ENCODE measurements around the gene PDPK1.
A peak's percentile ranks its signal among the peaks of the same experiment; 100 is the strongest.
"Not testable (repeated sequence)": the region's sequence is repeated elsewhere in the genome, so short reads cannot be mapped to it uniquely, and the experiment has no call there.

The PDPK1 gene

GRCh38 chr16:2533912-2534311, 3.9 kb upstream of the PDPK1 start:
- Histone ChIP-seq H3K4me2 (ENCODE audit: low read depth, low read length, poor library complexity, severe bottlenecking) (no peak overlapping the region), H3F3A (ENCODE audit: low read depth) (no peaks in the 10 kb centered on the region), H3K36me3 (ENCODE audit: insufficient read depth, low read length) (no peaks in the 10 kb centered on the region), H3K9me3 (ENCODE audit: insufficient read depth, low read depth, low read length) (no peaks in the 10 kb centered on the region), H3K27me3 (ENCODE audit: insufficient read depth, low read length, poor library complexity, severe bottlenecking) (no peaks in the 10 kb centered on the region), H3K4me1 (ENCODE audit: insufficient read depth, low read length, poor library complexity, severe bottlenecking) (peaks cover 10% of the 10 kb centered on the region), H3K79me2 (ENCODE audit: insufficient read depth, low read length) (peaks cover 5% of the 10 kb centered on the region; the same call in 1 of the 2 replicates), H3K4me3 (ENCODE audit: low read length, poor library complexity, severe bottlenecking) (no peak overlapping the region), H3K9ac (ENCODE audit: low read depth, low read length, poor library complexity, severe bottlenecking) (no peak overlapping the region), H3K9me2 (replicated peaks; ENCODE audit: low read depth, low read length) (no peaks in the 10 kb centered on the region), H2AFZ (ENCODE audit: low read length) (no peak overlapping the region), H4K20me1 (ENCODE audit: insufficient read depth, low read length, poor library complexity, severe bottlenecking) (no peaks in the 10 kb centered on the region)
- TF ChIP-seq EZH2phosphoT487 (IDR thresholded peaks at IDR 0.05; ENCODE audit: borderline replicate concordance) (no peak), CTCF (conservative IDR thresholded peaks at IDR 0.05; ENCODE audit: low read length) (no peak)

- H2AFZ ChIP-seq (ENCODE audit: low read length); H3F3A ChIP-seq (ENCODE audit: low read depth); H3K36me3 ChIP-seq (ENCODE audit: insufficient read depth, low read length); H3K9me2 ChIP-seq (replicated peaks; ENCODE audit: low read depth, low read length); H3K79me2 ChIP-seq (ENCODE audit: insufficient read depth, low read length); H3K4me3 ChIP-seq (ENCODE audit: low read length, poor library complexity, severe bottlenecking); H3K9me3 ChIP-seq (ENCODE audit: insufficient read depth, low read depth, low read length); H3K4me2 ChIP-seq (ENCODE audit: low read depth, low read length, poor library complexity, severe bottlenecking); H3K9ac ChIP-seq (ENCODE audit: low read depth, low read length, poor library complexity, severe bottlenecking); H4K20me1 ChIP-seq (ENCODE audit: insufficient read depth, low read length, poor library complexity, severe bottlenecking); H3K27me3 ChIP-seq (ENCODE audit: insufficient read depth, low read length, poor library complexity, severe bottlenecking): not testable (repeated sequence)
- peaks cover 10% of the 10 kb centered on the region for H3K4me1 ChIP-seq (ENCODE audit: insufficient read depth, low read length, poor library complexity, severe bottlenecking)
Observed at GRCh38 chr16:2534335-2534734, 3.5 kb upstream of the PDPK1 start.

DNA sequence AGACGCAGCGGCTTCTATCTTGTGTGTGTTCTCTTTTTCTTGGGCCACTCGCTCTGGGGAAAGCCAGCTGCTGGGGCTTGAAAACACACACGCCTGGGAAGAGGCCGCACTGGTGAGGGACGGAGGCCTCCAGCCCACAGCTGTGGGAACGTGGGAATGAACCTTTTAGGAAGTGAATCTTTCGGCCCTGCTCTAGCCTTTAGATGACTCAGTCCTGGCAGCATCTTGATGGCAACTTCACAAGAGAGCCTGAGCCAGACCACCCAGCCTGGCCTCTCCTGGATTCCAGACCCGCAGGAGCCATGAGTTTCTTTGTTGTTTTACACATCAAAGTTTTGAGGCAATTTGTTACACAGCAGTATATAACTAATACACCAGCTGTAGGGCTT, 2.2 kb upstream of the PDPK1 start:
- no peaks in the 10 kb centered on the region for H3K27me3 ChIP-seq (ENCODE audit: insufficient read depth, low read length, poor library complexity, severe bottlenecking)
- H3K9me3 ChIP-seq (ENCODE audit: insufficient read depth, low read depth, low read length), result no peaks in the 10 kb centered on the region
- H3K9me2 ChIP-seq (replicated peaks; ENCODE audit: low read depth, low read length), result no peaks in the 10 kb centered on the region
- H3F3A ChIP-seq (ENCODE audit: low read depth), result no peaks in the 10 kb centered on the region
- no peaks in the 10 kb centered on the region for H3K36me3 ChIP-seq (ENCODE audit: insufficient read depth, low read length)
- TF ChIP-seq CTCF (conservative IDR thresholded peaks at IDR 0.05; ENCODE audit: low read length) (no peak), EZH2phosphoT487 (IDR thresholded peaks at IDR 0.05; ENCODE audit: borderline replicate concordance) (no peak)
- no peak overlapping the region for H2AFZ ChIP-seq (ENCODE audit: low read length)
- no peak overlapping the region for H3K4me3 ChIP-seq (ENCODE audit: low read length, poor library complexity, severe bottlenecking)
- H3K9ac ChIP-seq (ENCODE audit: low read depth, low read length, poor library complexity, severe bottlenecking), result no peak overlapping the region
- peaks cover 10% of the 10 kb centered on the region for H3K4me1 ChIP-seq (ENCODE audit: insufficient read depth, low read length, poor library complexity, severe bottlenecking)
- H3K79me2 ChIP-seq (ENCODE audit: insufficient read depth, low read length), result peaks cover 14% of the 10 kb centered on the region; the same call in 1 of the 2 replicates
- no peak overlapping the region for H3K4me2 ChIP-seq (ENCODE audit: low read depth, low read length, poor library complexity, severe bottlenecking)
- H4K20me1 ChIP-seq (ENCODE audit: insufficient read depth, low read length, poor library complexity, severe bottlenecking), result no peaks in the 10 kb centered on the region

GRCh38 chr16:2539192-2539844, 1.5 kb downstream of the PDPK1 start:
- Histone ChIP-seq H3K4me3 (ENCODE audit: low read length, poor library complexity, severe bottlenecking) (peak overlapping the region; percentile 25), H3K79me2 (ENCODE audit: insufficient read depth, low read length) (peaks cover 14% of the 10 kb centered on the region; the same call in 1 of the 2 replicates), H3K4me2 (ENCODE audit: low read depth, low read length, poor library complexity, severe bottlenecking) (peak overlapping the region; percentile 57)
- not testable (repeated sequence) for H3K4me1 ChIP-seq (ENCODE audit: insufficient read depth, low read length, poor library complexity, severe bottlenecking); H2AFZ ChIP-seq (ENCODE audit: low read length); H4K20me1 ChIP-seq (ENCODE audit: insufficient read depth, low read length, poor library complexity, severe bottlenecking); H3K9me3 ChIP-seq (ENCODE audit: insufficient read depth, low read depth, low read length); H3K36me3 ChIP-seq (ENCODE audit: insufficient read depth, low read length); H3K9ac ChIP-seq (ENCODE audit: low read depth, low read length, poor library complexity, severe bottlenecking); H3F3A ChIP-seq (ENCODE audit: low read depth); H3K9me2 ChIP-seq (replicated peaks; ENCODE audit: low read depth, low read length); H3K27me3 ChIP-seq (ENCODE audit: insufficient read depth, low read length, poor library complexity, severe bottlenecking)

All from Loucy (cell line).